Measurements from ENCODE around the gene PARD3B. TPM values are rescaled to one million over a fixed set of nuclear protein-coding genes. Genes with fewer than 3 reads are reported as not detected.

The PARD3B gene
- total and polyA plus RNA-seq, 2 of the 8 experiments (the other 6 are each of a cell fraction or from before 2014, with no cell fraction given), result 1.2 to 5.7 TPM

DNA sequence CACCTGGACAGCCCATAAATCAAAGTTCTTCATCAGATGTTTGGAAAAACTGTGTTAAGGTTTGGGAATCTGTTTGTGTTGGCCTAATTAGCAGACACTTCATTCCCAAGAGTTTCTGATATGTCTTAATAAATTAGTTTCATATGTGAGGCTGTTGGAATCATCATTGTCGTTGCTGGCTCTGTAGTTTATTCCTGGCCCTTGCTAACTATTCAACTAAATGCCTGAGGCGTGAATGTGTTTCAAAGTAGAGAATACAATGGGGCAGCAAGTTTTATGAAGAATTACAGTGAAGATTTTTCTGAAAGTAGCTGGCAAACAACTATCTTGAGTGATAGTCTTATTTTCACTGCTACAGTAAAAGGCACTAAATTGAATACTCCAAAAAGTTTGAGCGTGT, 141.1 kb downstream of the PARD3B start (continued):
- TF ChIP-seq, protein P1, sequence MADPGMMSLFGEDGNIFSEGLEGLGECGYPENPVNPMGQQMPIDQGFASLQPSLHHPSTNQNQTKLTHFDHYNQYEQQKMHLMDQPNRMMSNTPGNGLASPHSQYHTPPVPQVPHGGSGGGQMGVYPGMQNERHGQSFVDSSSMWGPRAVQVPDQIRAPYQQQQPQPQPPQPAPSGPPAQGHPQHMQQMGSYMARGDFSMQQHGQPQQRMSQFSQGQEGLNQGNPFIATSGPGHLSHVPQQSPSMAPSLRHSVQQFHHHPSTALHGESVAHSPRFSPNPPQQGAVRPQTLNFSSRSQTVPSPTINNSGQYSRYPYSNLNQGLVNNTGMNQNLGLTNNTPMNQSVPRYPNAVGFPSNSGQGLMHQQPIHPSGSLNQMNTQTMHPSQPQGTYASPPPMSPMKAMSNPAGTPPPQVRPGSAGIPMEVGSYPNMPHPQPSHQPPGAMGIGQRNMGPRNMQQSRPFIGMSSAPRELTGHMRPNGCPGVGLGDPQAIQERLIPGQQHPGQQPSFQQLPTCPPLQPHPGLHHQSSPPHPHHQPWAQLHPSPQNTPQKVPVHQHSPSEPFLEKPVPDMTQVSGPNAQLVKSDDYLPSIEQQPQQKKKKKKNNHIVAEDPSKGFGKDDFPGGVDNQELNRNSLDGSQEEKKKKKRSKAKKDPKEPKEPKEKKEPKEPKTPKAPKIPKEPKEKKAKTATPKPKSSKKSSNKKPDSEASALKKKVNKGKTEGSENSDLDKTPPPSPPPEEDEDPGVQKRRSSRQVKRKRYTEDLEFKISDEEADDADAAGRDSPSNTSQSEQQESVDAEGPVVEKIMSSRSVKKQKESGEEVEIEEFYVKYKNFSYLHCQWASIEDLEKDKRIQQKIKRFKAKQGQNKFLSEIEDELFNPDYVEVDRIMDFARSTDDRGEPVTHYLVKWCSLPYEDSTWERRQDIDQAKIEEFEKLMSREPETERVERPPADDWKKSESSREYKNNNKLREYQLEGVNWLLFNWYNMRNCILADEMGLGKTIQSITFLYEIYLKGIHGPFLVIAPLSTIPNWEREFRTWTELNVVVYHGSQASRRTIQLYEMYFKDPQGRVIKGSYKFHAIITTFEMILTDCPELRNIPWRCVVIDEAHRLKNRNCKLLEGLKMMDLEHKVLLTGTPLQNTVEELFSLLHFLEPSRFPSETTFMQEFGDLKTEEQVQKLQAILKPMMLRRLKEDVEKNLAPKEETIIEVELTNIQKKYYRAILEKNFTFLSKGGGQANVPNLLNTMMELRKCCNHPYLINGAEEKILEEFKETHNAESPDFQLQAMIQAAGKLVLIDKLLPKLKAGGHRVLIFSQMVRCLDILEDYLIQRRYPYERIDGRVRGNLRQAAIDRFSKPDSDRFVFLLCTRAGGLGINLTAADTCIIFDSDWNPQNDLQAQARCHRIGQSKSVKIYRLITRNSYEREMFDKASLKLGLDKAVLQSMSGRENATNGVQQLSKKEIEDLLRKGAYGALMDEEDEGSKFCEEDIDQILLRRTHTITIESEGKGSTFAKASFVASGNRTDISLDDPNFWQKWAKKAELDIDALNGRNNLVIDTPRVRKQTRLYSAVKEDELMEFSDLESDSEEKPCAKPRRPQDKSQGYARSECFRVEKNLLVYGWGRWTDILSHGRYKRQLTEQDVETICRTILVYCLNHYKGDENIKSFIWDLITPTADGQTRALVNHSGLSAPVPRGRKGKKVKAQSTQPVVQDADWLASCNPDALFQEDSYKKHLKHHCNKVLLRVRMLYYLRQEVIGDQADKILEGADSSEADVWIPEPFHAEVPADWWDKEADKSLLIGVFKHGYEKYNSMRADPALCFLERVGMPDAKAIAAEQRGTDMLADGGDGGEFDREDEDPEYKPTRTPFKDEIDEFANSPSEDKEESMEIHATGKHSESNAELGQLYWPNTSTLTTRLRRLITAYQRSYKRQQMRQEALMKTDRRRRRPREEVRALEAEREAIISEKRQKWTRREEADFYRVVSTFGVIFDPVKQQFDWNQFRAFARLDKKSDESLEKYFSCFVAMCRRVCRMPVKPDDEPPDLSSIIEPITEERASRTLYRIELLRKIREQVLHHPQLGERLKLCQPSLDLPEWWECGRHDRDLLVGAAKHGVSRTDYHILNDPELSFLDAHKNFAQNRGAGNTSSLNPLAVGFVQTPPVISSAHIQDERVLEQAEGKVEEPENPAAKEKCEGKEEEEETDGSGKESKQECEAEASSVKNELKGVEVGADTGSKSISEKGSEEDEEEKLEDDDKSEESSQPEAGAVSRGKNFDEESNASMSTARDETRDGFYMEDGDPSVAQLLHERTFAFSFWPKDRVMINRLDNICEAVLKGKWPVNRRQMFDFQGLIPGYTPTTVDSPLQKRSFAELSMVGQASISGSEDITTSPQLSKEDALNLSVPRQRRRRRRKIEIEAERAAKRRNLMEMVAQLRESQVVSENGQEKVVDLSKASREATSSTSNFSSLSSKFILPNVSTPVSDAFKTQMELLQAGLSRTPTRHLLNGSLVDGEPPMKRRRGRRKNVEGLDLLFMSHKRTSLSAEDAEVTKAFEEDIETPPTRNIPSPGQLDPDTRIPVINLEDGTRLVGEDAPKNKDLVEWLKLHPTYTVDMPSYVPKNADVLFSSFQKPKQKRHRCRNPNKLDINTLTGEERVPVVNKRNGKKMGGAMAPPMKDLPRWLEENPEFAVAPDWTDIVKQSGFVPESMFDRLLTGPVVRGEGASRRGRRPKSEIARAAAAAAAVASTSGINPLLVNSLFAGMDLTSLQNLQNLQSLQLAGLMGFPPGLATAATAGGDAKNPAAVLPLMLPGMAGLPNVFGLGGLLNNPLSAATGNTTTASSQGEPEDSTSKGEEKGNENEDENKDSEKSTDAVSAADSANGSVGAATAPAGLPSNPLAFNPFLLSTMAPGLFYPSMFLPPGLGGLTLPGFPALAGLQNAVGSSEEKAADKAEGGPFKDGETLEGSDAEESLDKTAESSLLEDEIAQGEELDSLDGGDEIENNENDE (IDR thresholded peaks at IDR 0.05; ENCODE audit: insufficient replicate concordance, low read length), result no peak
- TF ChIP-seq, protein P2, sequence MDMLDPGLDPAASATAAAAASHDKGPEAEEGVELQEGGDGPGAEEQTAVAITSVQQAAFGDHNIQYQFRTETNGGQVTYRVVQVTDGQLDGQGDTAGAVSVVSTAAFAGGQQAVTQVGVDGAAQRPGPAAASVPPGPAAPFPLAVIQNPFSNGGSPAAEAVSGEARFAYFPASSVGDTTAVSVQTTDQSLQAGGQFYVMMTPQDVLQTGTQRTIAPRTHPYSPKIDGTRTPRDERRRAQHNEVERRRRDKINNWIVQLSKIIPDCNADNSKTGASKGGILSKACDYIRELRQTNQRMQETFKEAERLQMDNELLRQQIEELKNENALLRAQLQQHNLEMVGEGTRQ (IDR thresholded peaks at IDR 0.05; ENCODE audit: low read length), result no peak
- TF ChIP-seq RFX5 (IDR thresholded peaks at IDR 0.05; ENCODE audit: borderline replicate concordance, low read depth, low read length) (no peak), RXRA (IDR thresholded peaks at IDR 0.05; ENCODE audit: insufficient read depth, low read depth, low read length) (no peak)

All from H1 (cell line).